Measurements from ENCODE around the gene NEURL1B.

- no peak for TF ChIP-seq POLR2A (IDR thresholded peaks at IDR 0.05; ENCODE audit: low read depth, low read length)
- no peak for TF ChIP-seq ESRRA (IDR thresholded peaks at IDR 0.05; ENCODE audit: low read length)
These were observed 51.9 kb downstream of the NEURL1B start for GRCh38 chr5:172692981-172693380.
